Measurements from ENCODE around the gene WASF1. TPM values are rescaled to one million over a fixed set of nuclear protein-coding genes. Genes with fewer than 3 reads are reported as not detected.

Gene WASF1
- 18.6 and 18.8 TPM in 2 replicates for total RNA-seq

- Histone ChIP-seq H2AFZ (ENCODE audit: low read length) (peak within 1 kb of the TSS; percentile 98), H3K27ac (ENCODE audit: low read depth, low read length) (peak within 1 kb of the TSS; percentile 90), H3K79me2 (ENCODE audit: insufficient read depth, low read length) (peaks cover 66% of the 10 kb centered on the region), H3K36me3 (ENCODE audit: insufficient read depth, low read length) (no peaks in the 10 kb centered on the region), H3K9me3 (ENCODE audit: low read depth, low read length) (no peaks in the 10 kb centered on the region), H4K20me1 (ENCODE audit: insufficient read depth, low read length) (peaks cover 14% of the 10 kb centered on the region), H3K4me2 (ENCODE audit: insufficient read depth, low read length) (peak within 1 kb of the TSS; percentile 90), H3K27me3 (ENCODE audit: insufficient read depth, low read length) (no peaks in the 10 kb centered on the region), H3K4me3 (ENCODE audit: insufficient read depth, low read length) (peak within 1 kb of the TSS; percentile 85), H3K4me1 (ENCODE audit: insufficient read depth, low read length) (peaks cover 16% of the 10 kb centered on the region)
- DNase-seq (ENCODE audit: insufficient read length, low spot score, missing footprints), result peak; percentile 95
- no peak for TF ChIP-seq CTCF (IDR thresholded peaks at IDR 0.05; ENCODE audit: extremely low read depth, low read depth, low read length)
Measured at GRCh38 chr6:110179406-110180227, at the start of gene WASF1. TSS of gene WASF1 (minus strand) at chr6:110179670. CDS start at chr6:110127601, 52,069 bp downstream.

- no peak overlapping the region for H2AFZ ChIP-seq (ENCODE audit: low read length)
- H3K79me2 ChIP-seq (ENCODE audit: insufficient read depth, low read length), result no peaks in the 10 kb centered on the region
- TF ChIP-seq CTCF (IDR thresholded peaks at IDR 0.05; ENCODE audit: extremely low read depth, low read depth, low read length), result no peak
- H3K36me3 ChIP-seq (ENCODE audit: insufficient read depth, low read length), result peaks cover 8% of the 10 kb centered on the region
- H3K4me3 ChIP-seq (ENCODE audit: insufficient read depth, low read length), result no peak overlapping the region
- no peaks in the 10 kb centered on the region for H3K9me3 ChIP-seq (ENCODE audit: low read depth, low read length)
- H3K27me3 ChIP-seq (ENCODE audit: insufficient read depth, low read length), result no peaks in the 10 kb centered on the region
- no peaks in the 10 kb centered on the region for H4K20me1 ChIP-seq (ENCODE audit: insufficient read depth, low read length)
- H3K4me1 ChIP-seq (ENCODE audit: insufficient read depth, low read length), result no peaks in the 10 kb centered on the region
- no peak overlapping the region for H3K4me2 ChIP-seq (ENCODE audit: insufficient read depth, low read length)
- no peak overlapping the region for H3K27ac ChIP-seq (ENCODE audit: low read depth, low read length)
- DNase-seq (ENCODE audit: insufficient read length, low spot score, missing footprints), result no peak
Measured at GRCh38 chr6:110226261-110226660, 46.8 kb upstream of the WASF1 start.

GRCh38 chr6:110221738-110222137, 42.3 kb upstream of the WASF1 start:
- Histone ChIP-seq H3K9me3 (ENCODE audit: low read depth, low read length) (no peaks in the 10 kb centered on the region), H2AFZ (ENCODE audit: low read length) (no peak overlapping the region), H3K36me3 (ENCODE audit: insufficient read depth, low read length) (peaks cover 10% of the 10 kb centered on the region), H3K27ac (ENCODE audit: low read depth, low read length) (no peak overlapping the region), H3K27me3 (ENCODE audit: insufficient read depth, low read length) (no peaks in the 10 kb centered on the region), H3K4me2 (ENCODE audit: insufficient read depth, low read length) (no peak overlapping the region), H3K79me2 (ENCODE audit: insufficient read depth, low read length) (no peaks in the 10 kb centered on the region), H3K4me1 (ENCODE audit: insufficient read depth, low read length) (peaks cover 10% of the 10 kb centered on the region), H4K20me1 (ENCODE audit: insufficient read depth, low read length) (no peaks in the 10 kb centered on the region), H3K4me3 (ENCODE audit: insufficient read depth, low read length) (no peak overlapping the region)
- no peak for TF ChIP-seq CTCF (IDR thresholded peaks at IDR 0.05; ENCODE audit: extremely low read depth, low read depth, low read length)
- no peak for DNase-seq (ENCODE audit: insufficient read length, low spot score, missing footprints)

GRCh38 chr6:110217266-110217665, 37.8 kb upstream of the WASF1 start:
- Histone ChIP-seq H3K9me3 (ENCODE audit: low read depth, low read length) (no peaks in the 10 kb centered on the region), H3K79me2 (ENCODE audit: insufficient read depth, low read length) (no peaks in the 10 kb centered on the region), H3K4me1 (ENCODE audit: insufficient read depth, low read length) (peaks cover 10% of the 10 kb centered on the region), H3K27ac (ENCODE audit: low read depth, low read length) (no peak overlapping the region), H3K36me3 (ENCODE audit: insufficient read depth, low read length) (peaks cover 22% of the 10 kb centered on the region), H3K4me3 (ENCODE audit: insufficient read depth, low read length) (no peak overlapping the region), H2AFZ (ENCODE audit: low read length) (no peak overlapping the region), H4K20me1 (ENCODE audit: insufficient read depth, low read length) (no peaks in the 10 kb centered on the region), H3K27me3 (ENCODE audit: insufficient read depth, low read length) (no peaks in the 10 kb centered on the region), H3K4me2 (ENCODE audit: insufficient read depth, low read length) (no peak overlapping the region)
- peak; percentile 48 for DNase-seq (ENCODE audit: insufficient read length, low spot score, missing footprints)
- TF ChIP-seq CTCF (IDR thresholded peaks at IDR 0.05; ENCODE audit: extremely low read depth, low read depth, low read length), result no peak

Measured in osteoblast (primary cell).